Measurements from ENCODE around the gene BTBD9.
"Not testable (repeated sequence)": the region's sequence is repeated elsewhere in the genome, so short reads cannot be mapped to it uniquely, and the experiment has no call there.

BTBD9 gene

GRCh38 chr6:38476888-38477287, 162.8 kb downstream of the BTBD9 start:
- FAIRE-seq, result no peak

GRCh38 chr6:38476141-38476540, 163.6 kb downstream of the BTBD9 start:
- no peak for FAIRE-seq

GRCh38 chr6:38470548-38470947, 169.2 kb downstream of the BTBD9 start:
- FAIRE-seq, result no peak

GRCh38 chr6:38467566-38467965, 172.2 kb downstream of the BTBD9 start:
- no peak for FAIRE-seq

GRCh38 chr6:38460186-38460585, 179.5 kb downstream of the BTBD9 start:
- no peak for FAIRE-seq

- FAIRE-seq, result no peak
Measured at GRCh38 chr6:38459291-38459690, 180.4 kb downstream of the BTBD9 start.

- FAIRE-seq, result no peak
Measured at GRCh38 chr6:38453861-38454260, 185.9 kb downstream of the BTBD9 start.

- no peak for FAIRE-seq
Measured at GRCh38 chr6:38452816-38453660, 186.7 kb downstream of the BTBD9 start.

GRCh38 chr6:38450717-38451116, 189.0 kb downstream of the BTBD9 start:
- FAIRE-seq, result no peak

GRCh38 chr6:38445925-38446324, 193.8 kb downstream of the BTBD9 start:
- FAIRE-seq, result no peak

GRCh38 chr6:38445336-38445735, 194.4 kb downstream of the BTBD9 start:
- FAIRE-seq, result no peak

GRCh38 chr6:38443352-38444144, 196.2 kb downstream of the BTBD9 start:
- FAIRE-seq, result no peak

- FAIRE-seq, result no peak
Measured at GRCh38 chr6:38438097-38438496, 201.6 kb downstream of the BTBD9 start.

GRCh38 chr6:38436726-38437465, 202.8 kb downstream of the BTBD9 start:
- FAIRE-seq, result no peak

- FAIRE-seq, result no peak
Measured at GRCh38 chr6:38435330-38435729, 204.4 kb downstream of the BTBD9 start.

GRCh38 chr6:38434051-38434450, 205.7 kb downstream of the BTBD9 start:
- no peak for FAIRE-seq

- FAIRE-seq, result no peak
Measured at GRCh38 chr6:38432479-38432878, 207.2 kb downstream of the BTBD9 start.

- no peak for FAIRE-seq
Measured at GRCh38 chr6:38432079-38432478, 207.7 kb downstream of the BTBD9 start.

- FAIRE-seq, result no peak
Measured at GRCh38 chr6:38429546-38429945, 210.2 kb downstream of the BTBD9 start.

- no peak for FAIRE-seq
Measured at GRCh38 chr6:38427492-38428210, 212.1 kb downstream of the BTBD9 start.

GRCh38 chr6:38425788-38426488, 213.8 kb downstream of the BTBD9 start:
- not testable (repeated sequence) for FAIRE-seq

GRCh38 chr6:38423746-38424145, 216.0 kb downstream of the BTBD9 start:
- FAIRE-seq, result no peak

Data from G401.6 (cell line).